ENCODE results near the gene TMEM207. TPM values are rescaled to one million over a fixed set of nuclear protein-coding genes. Genes with fewer than 3 reads are reported as not detected.

The TMEM207 gene
- total RNA-seq, 1 experiment from 2014 or later, result not detected

DNA sequence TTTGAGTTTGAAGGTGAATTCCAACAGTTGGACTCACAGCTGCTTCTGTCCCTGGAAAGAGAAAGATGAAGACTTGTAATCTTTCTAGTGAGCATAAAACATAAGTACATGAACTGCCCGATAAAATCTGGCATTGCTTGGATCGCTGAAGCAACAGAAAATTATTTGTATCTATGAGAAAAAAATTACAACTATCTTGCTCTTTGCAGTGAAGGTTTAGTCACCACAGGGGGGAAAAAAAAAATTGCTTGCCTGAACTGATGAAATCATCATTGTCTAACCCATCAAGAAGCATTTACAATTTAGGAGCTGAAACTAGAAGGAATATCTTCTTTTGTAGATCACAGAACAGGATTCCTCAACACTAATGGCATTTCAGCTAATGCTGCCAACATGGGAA lies 20.0 kb downstream of the TMEM207 start:
- Histone ChIP-seq H3K27ac (ENCODE audit: insufficient read length, low read depth, low read length) (no peak overlapping the region), H3K79me1 (ENCODE audit: insufficient read depth, low read depth, low read length, poor library complexity, severe bottlenecking) (no peaks in the 10 kb centered on the region), H3K27me3 (ENCODE audit: insufficient read depth, low read length) (no peaks in the 10 kb centered on the region), H2BK12ac (ENCODE audit: insufficient read length, low read depth, low read length) (no peak overlapping the region), H2BK5ac (ENCODE audit: insufficient read length, low read length) (no peak overlapping the region), H3K79me2 (ENCODE audit: insufficient read depth, low read length) (no peaks in the 10 kb centered on the region), H3K14ac (ENCODE audit: insufficient read depth, low read length) (no peak overlapping the region), H2BK20ac (ENCODE audit: low read depth, low read length, poor library complexity, severe bottlenecking) (no peak overlapping the region), H3T11ph (ENCODE audit: low read length) (no peak overlapping the region), H2BK15ac (ENCODE audit: low read depth, low read length) (no peak overlapping the region), H4K8ac (replicated peaks; ENCODE audit: insufficient read length, low read depth, low read length) (no peak overlapping the region), H3K9me3 (ENCODE audit: control insufficient read depth, low read depth, low read length) (no peaks in the 10 kb centered on the region), H3K9ac (ENCODE audit: extremely low read depth, insufficient read length, low read length) (no peak overlapping the region), H3K4me1 (ENCODE audit: insufficient read depth, low read length) (no peaks in the 10 kb centered on the region), H4K5ac (ENCODE audit: insufficient read length, low read depth, low read length) (no peak overlapping the region), H3K56ac (ENCODE audit: insufficient read length, low read depth, low read length) (no peak overlapping the region), H2AK5ac (ENCODE audit: insufficient read length, low read length) (no peak overlapping the region), H2AFZ (ENCODE audit: low read length) (no peak overlapping the region), H3K23ac (ENCODE audit: insufficient read length, low read depth, low read length) (no peak overlapping the region), H3K18ac (ENCODE audit: insufficient read length, low read depth, low read length) (no peak overlapping the region), H4K91ac (ENCODE audit: insufficient read length, low read depth, low read length) (no peak overlapping the region), H3K4ac (ENCODE audit: low read depth, low read length) (no peak overlapping the region), H3K23me2 (ENCODE audit: insufficient read length, low read depth, low read length, poor library complexity, severe bottlenecking) (no peaks in the 10 kb centered on the region), H2BK120ac (ENCODE audit: low read depth, low read length, poor library complexity, severe bottlenecking) (no peak overlapping the region), H4K20me1 (ENCODE audit: control insufficient read depth, insufficient read depth, insufficient read length) (no peaks in the 10 kb centered on the region), H3K4me2 (ENCODE audit: insufficient read depth, insufficient read length, low read length) (no peak overlapping the region)
- TF ChIP-seq, protein P1, sequence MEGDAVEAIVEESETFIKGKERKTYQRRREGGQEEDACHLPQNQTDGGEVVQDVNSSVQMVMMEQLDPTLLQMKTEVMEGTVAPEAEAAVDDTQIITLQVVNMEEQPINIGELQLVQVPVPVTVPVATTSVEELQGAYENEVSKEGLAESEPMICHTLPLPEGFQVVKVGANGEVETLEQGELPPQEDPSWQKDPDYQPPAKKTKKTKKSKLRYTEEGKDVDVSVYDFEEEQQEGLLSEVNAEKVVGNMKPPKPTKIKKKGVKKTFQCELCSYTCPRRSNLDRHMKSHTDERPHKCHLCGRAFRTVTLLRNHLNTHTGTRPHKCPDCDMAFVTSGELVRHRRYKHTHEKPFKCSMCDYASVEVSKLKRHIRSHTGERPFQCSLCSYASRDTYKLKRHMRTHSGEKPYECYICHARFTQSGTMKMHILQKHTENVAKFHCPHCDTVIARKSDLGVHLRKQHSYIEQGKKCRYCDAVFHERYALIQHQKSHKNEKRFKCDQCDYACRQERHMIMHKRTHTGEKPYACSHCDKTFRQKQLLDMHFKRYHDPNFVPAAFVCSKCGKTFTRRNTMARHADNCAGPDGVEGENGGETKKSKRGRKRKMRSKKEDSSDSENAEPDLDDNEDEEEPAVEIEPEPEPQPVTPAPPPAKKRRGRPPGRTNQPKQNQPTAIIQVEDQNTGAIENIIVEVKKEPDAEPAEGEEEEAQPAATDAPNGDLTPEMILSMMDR (conservative IDR thresholded peaks at IDR 0.05), result no peak
- Mint-ChIP-seq H3K4me3 (no peak overlapping the region), H3K4me1 (0 out of 4 replicates have a peak, but pooled peaks cover 0 to 2% of the 10 kb centered on the region in 2 experiments), H3K36me3 (ENCODE audit: insufficient read depth in 1 of 3, low read depth in 3 of 3) (no peaks in the 10 kb centered on the region), H3K27me3 (ENCODE audit: low read depth) (no peaks in the 10 kb centered on the region; the same call in 1 of the 2 replicates), H3K9me3 (peaks cover 0 to 2% of the 10 kb centered on the region in 2 experiments; a peak in 1 of 5 replicates), H3K27ac (no peak overlapping the region)
- no CpG with 5 or more reads among the region's 2 CpGs for WGBS (ENCODE audit: extremely low coverage, insufficient read length, low lambda C conversion rate)
- DNase-seq, result no peak
